Motor neuron (in vitro differentiated cells): Measurements from ENCODE around the gene MYH2. TPM values are rescaled to one million over a fixed set of nuclear protein-coding genes. Genes with fewer than 3 reads are reported as not detected.
"Not testable (repeated sequence)": the region's sequence is repeated elsewhere in the genome, so short reads cannot be mapped to it uniquely, and the experiment has no call there.

ENCODE experiments used
- ATAC-seq, 8 experiments: fragments of 200-7000 bp; cut with Tn5 transposase; replicated peaks in 6 of 8; 2 replicates each; pipeline ENCODE4 v1.8.0; 2021; ENCODE audit warnings: mild to moderate bottlenecking in 8 of 8, moderate library complexity in 8 of 8
- H3K27ac ChIP-seq, 2 donors: fragments of 250-450 bp; sonication (Bioruptor Pico); 2 replicates each; pipeline ENCODE4 v1.9.0; 2021; ENCODE audit warnings: antibody characterized with exemption in 2 of 2, mild to moderate bottlenecking in 2 of 2, moderate library complexity in 1 of 2
- H3K4me1 ChIP-seq, 2 donors: fragments of 250-450 bp; sonication (Bioruptor Pico); replicated peaks in 1 of 2; 2 replicates each; pipeline ENCODE4 v1.6.1; 2021; ENCODE audit warnings: antibody characterized with exemption in 2 of 2, mild to moderate bottlenecking in 2 of 2, moderate library complexity in 1 of 2
- H3K4me3 ChIP-seq, 5 donors: fragments of 250-450 bp; sonication (Bioruptor Pico); 2 replicates each; pipeline ENCODE4 v1.9.0; 2021; ENCODE audit warnings: antibody characterized with exemption in 5 of 5, mild to moderate bottlenecking in 5 of 5, moderate library complexity in 4 of 5
- WGBS, 10 experiments: fragments of 450-650 bp; shearing (Covaris generic); methylation state at CpG; one replicate each; pipeline ENCODE4 v1.0.0; 2022; 5-methylcytosine and 5-hydroxymethylcytosine counted together
- in situ Hi-C, 9 experiments: fragments of 400-800 bp; cut with MboI; loops; one replicate each; pipeline ENCODE4 v1.15.0; 2021; ENCODE audit warnings: low sequenced_read_pairs in 9 of 9, low pct_unique_long_range_greater_than_20kb in 2 of 9; ENCODE audit not compliant: unreplicated experiment in 9 of 9
- total RNA-seq, 8 experiments: library from RNA; unstranded; fragments of 300-600 nt; gene quantifications; 2 replicates each; pipeline versions ENCODE4 v1.2.3 to v1.2.4, GENCODE V29; 2022

Gene MYH2
- total RNA-seq, 8 experiments from 2014 or later: 0.05 to 0.29 (median 0.09) TPM; not detected in 4

GRCh38 chr17:10543486-10543885, 6.0 kb downstream of the MYH2 start:
- ATAC-seq: peak in 2 of 8 experiments; percentile 42 to 56
- H3K4me3 ChIP-seq, H3K27ac ChIP-seq, in situ Hi-C loops, H3K4me1 ChIP-seq: not testable (repeated sequence)
- 0 to 93% (median 61%) methylated on average over 1 to 5 of the region's 5 CpGs; no CpG with 5 or more reads in 1 of the 10 experiments for WGBS, 10 experiments

GRCh38 chr17:10541179-10541578, 8.3 kb downstream of the MYH2 start:
- H3K4me3 ChIP-seq, in situ Hi-C loops, H3K4me1 ChIP-seq, ATAC-seq, H3K27ac ChIP-seq: not testable (repeated sequence)
- 33 to 95% (median 83%) methylated on average over 1 to 5 of the region's 6 CpGs; no CpG with 5 or more reads in 1 of the 10 experiments for WGBS, 10 experiments

GRCh38 chr17:10532026-10532425, 17.4 kb downstream of the MYH2 start:
- 0 to 50% (median 43%) methylated on average over 1 of the region's 1 CpG; no CpG with 5 or more reads in 7 of the 10 experiments for WGBS, 10 experiments
- H3K27ac ChIP-seq: no peak overlapping the region
- no peak overlapping the region for H3K4me3 ChIP-seq
- no peaks in the 10 kb centered on the region for H3K4me1 ChIP-seq
- in situ Hi-C loops: no loop called here
- ATAC-seq: no peak

- Histone ChIP-seq H3K4me3 (no peak overlapping the region), H3K27ac (no peak overlapping the region), H3K4me1 (no peaks in the 10 kb centered on the region)
- in situ Hi-C loops: no loop called here
- ATAC-seq: no peak
- WGBS, 10 experiments: 34 to 100% (median 86%) methylated on average over 1 to 6 of the region's 6 CpGs
Measured at GRCh38 chr17:10527419-10527818, 22.0 kb downstream of the MYH2 start.

- ATAC-seq: no peak
- WGBS, 10 experiments: 27 to 97% (median 81%) methylated on average over 2 to 10 of the region's 11 CpGs; no CpG with 5 or more reads in 2 of the 10 experiments
- in situ Hi-C loops: no loop called here
Measured at GRCh38 chr17:10526517-10526916, 22.9 kb downstream of the MYH2 start.

GRCh38 chr17:10523064-10523463, 26.4 kb downstream of the MYH2 start:
- ATAC-seq: no peak
- no peak overlapping the region for H3K27ac ChIP-seq
- no peak overlapping the region for H3K4me3 ChIP-seq
- in situ Hi-C loops: loop anchor here in 1 of 9 experiments (25.0 kb wide), 1 partner anchor 111 kb away; the partner anchor contains the start of gene MYH8
- H3K4me1 ChIP-seq: no peaks in the 10 kb centered on the region
- WGBS, 10 experiments: 26 to 95% (median 86%) methylated on average over 2 to 7 of the region's 7 CpGs; no CpG with 5 or more reads in 1 of the 10 experiments

More at GRCh38 chr17:10526517-10526916, 22.9 kb downstream of the MYH2 start:
- no peak overlapping the region for H3K27ac ChIP-seq
- no peak overlapping the region for H3K4me3 ChIP-seq
- no peaks in the 10 kb centered on the region for H3K4me1 ChIP-seq

GRCh38 chr17:10521949-10522348, 27.5 kb downstream of the MYH2 start:
- no peak overlapping the region for H3K4me3 ChIP-seq
- in situ Hi-C loops: loop anchor here in 1 of 9 experiments (25.0 kb wide), 1 partner anchor 110 kb away; the partner anchor contains the start of gene MYH8
- ATAC-seq: no peak
- H3K4me1 ChIP-seq: no peaks in the 10 kb centered on the region
- H3K27ac ChIP-seq: no peak overlapping the region

- H3K4me1 ChIP-seq: no peaks in the 10 kb centered on the region
- WGBS, 10 experiments: 3 to 95% (median 76%) methylated on average over 4 to 11 of the region's 11 CpGs
- in situ Hi-C loops: loop anchor here in 1 of 9 experiments (25.0 kb wide), 1 partner anchor 106 kb away; the partner anchor contains the start of gene MYH8
- H3K4me3 ChIP-seq: no peak within 1 kb of the TSS
- ATAC-seq: no peak
- H3K27ac ChIP-seq: no peak within 1 kb of the TSS
Measured at GRCh38 chr17:10518271-10519037, 31.0 kb downstream of the MYH2 start, which contains the start of gene MYH1. Gene MYH1, minus strand, starts transcription at chr17:10518542. Its CDS starts 1,900 bp downstream, at chr17:10516642.

- no peak for ATAC-seq
- Histone ChIP-seq H3K27ac (no peak overlapping the region), H3K4me3 (no peak overlapping the region), H3K4me1 (no peaks in the 10 kb centered on the region)
- in situ Hi-C loops: loop anchor here in 1 of 9 experiments (25.0 kb wide), 1 partner anchor 104 kb away; the partner anchor contains the start of gene MYH8
Measured at GRCh38 chr17:10516638-10517037, 32.8 kb downstream of the MYH2 start.

GRCh38 chr17:10516065-10516464, 33.4 kb downstream of the MYH2 start:
- H3K4me1 ChIP-seq: no peaks in the 10 kb centered on the region
- no peak overlapping the region for H3K4me3 ChIP-seq
- no peak overlapping the region for H3K27ac ChIP-seq
- no peak for ATAC-seq
- in situ Hi-C loops: loop anchor here in 1 of 9 experiments (25.0 kb wide), 1 partner anchor 104 kb away; the partner anchor contains the start of gene MYH8
- WGBS, 10 experiments: 17 to 90% (median 81%) methylated on average over 1 to 7 of the region's 7 CpGs

- no peaks in the 10 kb centered on the region for H3K4me1 ChIP-seq
- no peak overlapping the region for H3K27ac ChIP-seq
- ATAC-seq: no peak
- WGBS, 10 experiments: 13 to 90% (median 70%) methylated on average over 1 to 6 of the region's 6 CpGs; no CpG with 5 or more reads in 3 of the 10 experiments
- in situ Hi-C loops: loop anchor here in 1 of 9 experiments (25.0 kb wide), 1 partner anchor 101 kb away; the partner anchor contains the start of gene MYH8
- no peak overlapping the region for H3K4me3 ChIP-seq
Measured at GRCh38 chr17:10513299-10514067, 36.0 kb downstream of the MYH2 start.

- Histone ChIP-seq H3K27ac (no peak overlapping the region), H3K4me1 (no peaks in the 10 kb centered on the region), H3K4me3 (no peak overlapping the region)
- 0 to 86% (median 64%) methylated on average over 1 to 2 of the region's 2 CpGs; no CpG with 5 or more reads in 1 of the 10 experiments for WGBS, 10 experiments
- in situ Hi-C loops: loop anchor here in 1 of 9 experiments (25.0 kb wide), 1 partner anchor 101 kb away; the partner anchor contains the start of gene MYH8
- ATAC-seq: no peak
Measured at GRCh38 chr17:10512856-10513255, 36.6 kb downstream of the MYH2 start.

GRCh38 chr17:10499950-10500349, 49.5 kb downstream of the MYH2 start:
- 17 to 90% (median 65%) methylated on average over 2 to 3 of the region's 3 CpGs for WGBS, 10 experiments
- no peaks in the 10 kb centered on the region for H3K4me1 ChIP-seq
- H3K4me3 ChIP-seq: no peak overlapping the region
- no peak for ATAC-seq
- in situ Hi-C loops: loop anchor here in 1 of 9 experiments (25.0 kb wide), 1 partner anchor 88 kb away; the partner anchor contains the start of gene MYH8
- no peak overlapping the region for H3K27ac ChIP-seq
